Neural crest cell (in vitro differentiated cells): Measurements from ENCODE around the gene GNA14. TPM values are rescaled to one million over a fixed set of nuclear protein-coding genes. Genes with fewer than 3 reads are reported as not detected.
"Not testable (repeated sequence)": the region's sequence is repeated elsewhere in the genome, so short reads cannot be mapped to it uniquely, and the experiment has no call there.

Source experiments
- DNase-seq: peaks from one replicate; pipeline ENCODE4 v3.0.0; 2021; ENCODE audit warnings: low read depth, mixed read lengths, low spot score
- H3K27ac Mint-ChIP-seq: one replicate; pipeline ENCODE4 v1.8.0; 2021; ENCODE audit warnings: mild to moderate bottlenecking, mixed read lengths; ENCODE audit not compliant: unreplicated experiment
- H3K27me3 Mint-ChIP-seq: 2 replicates; pipeline ENCODE4 v1.8.0; 2021; ENCODE audit warnings: low read depth, mild to moderate bottlenecking, mixed read lengths
- H3K36me3 Mint-ChIP-seq: 2 replicates; pipeline ENCODE4 v1.8.0; 2021; ENCODE audit warnings: low read depth, mild to moderate bottlenecking, mixed read lengths
- H3K4me1 Mint-ChIP-seq: 2 replicates; pipeline ENCODE4 v1.8.0; 2021; ENCODE audit warnings: mixed read lengths
- H3K4me3 Mint-ChIP-seq: one replicate; pipeline ENCODE4 v1.8.0; 2021; ENCODE audit warnings: mild to moderate bottlenecking, mixed read lengths
- H3K9me3 Mint-ChIP-seq: 2 replicates; pipeline ENCODE4 v1.8.0; 2021; ENCODE audit warnings: mixed read lengths
- CTCF ChIP-seq: fragments of 200-600 bp; sonication (generic); conservative IDR thresholded peaks from 2 replicates; pipeline ENCODE4 v1.5.0; 2021; ENCODE audit warnings: antibody characterized with exemption, mild to moderate bottlenecking
- total RNA-seq: library from RNA; stranded (reverse); gene quantifications from 2 replicates; pipeline ENCODE4 v1.2.1, GENCODE V29; 2021

The GNA14 gene
- total RNA-seq, 1 donor from 2014 or later, result not detected

GRCh38 chr9:77450085-77450475 lies 198.0 kb downstream of the GNA14 start:
- Mint-ChIP-seq H3K27me3 (no peaks in the 10 kb centered on the region), H3K36me3 (peaks cover 3% of the 10 kb centered on the region), H3K27ac (no peak overlapping the region), H3K4me1 (no peaks in the 10 kb centered on the region), H3K4me3 (no peak overlapping the region), H3K9me3 (peaks cover 11% of the 10 kb centered on the region)
- no peak for TF ChIP-seq CTCF
- DNase-seq, result no peak

- Mint-ChIP-seq H3K36me3 (peaks cover 3% of the 10 kb centered on the region), H3K9me3 (peaks cover 11% of the 10 kb centered on the region), H3K27me3 (no peaks in the 10 kb centered on the region), H3K4me3 (no peak overlapping the region), H3K27ac (no peak overlapping the region), H3K4me1 (no peaks in the 10 kb centered on the region)
- TF ChIP-seq CTCF, result peak; percentile 30
- DNase-seq, result no peak
Observed at GRCh38 chr9:77449240-77450084, 198.7 kb downstream of the GNA14 start.

DNA sequence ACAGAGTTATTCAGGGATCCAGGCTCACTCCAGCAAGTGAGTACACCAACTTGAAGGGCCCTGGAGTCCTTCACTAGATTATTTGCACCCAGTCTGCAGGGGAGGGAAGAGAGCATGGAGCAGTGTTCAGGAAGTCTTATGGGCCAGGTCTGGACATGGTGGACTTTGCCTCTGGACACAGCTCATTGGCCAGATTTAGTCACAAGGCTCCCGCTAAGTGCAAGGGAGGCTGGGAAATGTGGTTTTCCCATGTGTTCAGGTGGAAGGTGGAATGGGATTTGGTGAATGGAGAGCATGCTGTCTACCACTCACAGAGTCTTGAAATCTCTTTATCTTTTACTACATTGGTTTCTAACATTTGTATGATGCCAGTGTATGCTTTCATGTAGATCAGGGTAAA lies 200.5 kb downstream of the GNA14 start:
- no peak for TF ChIP-seq CTCF
- Mint-ChIP-seq H3K27me3 (no peaks in the 10 kb centered on the region), H3K27ac (no peak overlapping the region), H3K9me3 (peaks cover 11% of the 10 kb centered on the region), H3K4me1 (no peaks in the 10 kb centered on the region), H3K4me3 (no peak overlapping the region), H3K36me3 (peaks cover 3% of the 10 kb centered on the region)
- no peak for DNase-seq

DNA sequence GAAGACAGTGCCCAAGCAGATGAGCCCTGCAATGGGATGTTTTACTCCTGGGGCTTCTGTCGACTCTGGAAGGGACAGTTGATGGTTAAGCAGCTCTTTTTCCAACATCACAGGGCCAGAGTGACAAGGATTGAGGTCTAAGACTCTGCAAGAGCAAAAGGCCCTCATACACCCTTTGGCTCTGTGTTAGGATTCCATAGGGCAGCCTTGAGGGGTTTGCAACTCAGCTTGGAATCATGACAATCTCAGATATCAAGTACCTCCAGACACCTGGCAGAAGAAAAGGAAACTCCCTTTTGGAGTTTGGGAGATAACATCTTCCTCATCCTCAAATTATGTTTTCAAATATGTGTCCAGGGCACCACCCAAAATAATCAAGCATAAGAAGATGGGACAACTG lies 205.7 kb downstream of the GNA14 start:
- TF ChIP-seq CTCF, result no peak
- H3K4me1 Mint-ChIP-seq, result peaks cover 4% of the 10 kb centered on the region
- peaks cover 4% of the 10 kb centered on the region for H3K27me3 Mint-ChIP-seq
- no peaks in the 10 kb centered on the region for H3K36me3 Mint-ChIP-seq
- H3K4me3 Mint-ChIP-seq, result no peak overlapping the region
- H3K9me3 Mint-ChIP-seq, result peaks cover 4% of the 10 kb centered on the region
- no peak for DNase-seq
- H3K27ac Mint-ChIP-seq, result no peak overlapping the region

- H3K27me3 Mint-ChIP-seq, DNase-seq, H3K9me3 Mint-ChIP-seq, H3K36me3 Mint-ChIP-seq, H3K4me1 Mint-ChIP-seq, H3K4me3 Mint-ChIP-seq, H3K27ac Mint-ChIP-seq: not testable (repeated sequence)
Observed at GRCh38 chr9:77441124-77441523, 207.0 kb downstream of the GNA14 start.

GRCh38 chr9:77440057-77440456 lies 208.1 kb downstream of the GNA14 start:
- no peak overlapping the region for H3K4me3 Mint-ChIP-seq
- no peaks in the 10 kb centered on the region for H3K9me3 Mint-ChIP-seq
- TF ChIP-seq CTCF, result no peak
- peaks cover 4% of the 10 kb centered on the region for H3K4me1 Mint-ChIP-seq
- H3K36me3 Mint-ChIP-seq, result no peaks in the 10 kb centered on the region
- H3K27me3 Mint-ChIP-seq, result peaks cover 4% of the 10 kb centered on the region
- no peak for DNase-seq
- no peak overlapping the region for H3K27ac Mint-ChIP-seq
